Vagina (tissue), 2 donors: ENCODE data around the gene DSE. TPM values are rescaled to one million over a fixed set of nuclear protein-coding genes. Genes with fewer than 3 reads are reported as not detected.

ENCODE experiments used
- DNase-seq, 2 donors: peaks; one replicate each; pipeline ENCODE4 v3.0.0-alpha.2; 2017; ENCODE audit errors: extremely low spot score in 2 of 2
- H3K27ac ChIP-seq: fragments of 200-600 bp; sonication (generic); one replicate; pipeline ENCODE4 v1.5.1; 2019
- H3K27me3 ChIP-seq: fragments of 200-600 bp; sonication (generic); one replicate; pipeline ENCODE4 v1.5.1; 2019
- H3K36me3 ChIP-seq, 2 donors: fragments of 200-600 bp; sonication (generic); one replicate each; pipeline ENCODE4 v1.5.1; 2017 to 2019
- H3K4me1 ChIP-seq: fragments of 200-600 bp; sonication (generic); one replicate; pipeline ENCODE4 v1.5.1; 2019
- H3K4me3 ChIP-seq, 2 donors: fragments of 200-600 bp; sonication (generic); 1 replicate in 1 of 2; 2 replicates in 1 of 2; pipeline ENCODE4 v1.5.1; 2016 to 2019
- H3K9me3 ChIP-seq: fragments of 200-600 bp; sonication (generic); one replicate; pipeline ENCODE4 v1.5.1; 2019
- CTCF ChIP-seq, 3 experiments: fragments of 450-650 bp in 2 of 3; fragments of 200-600 bp in 1 of 3; sonication (generic) in 1 of 3; IDR thresholded peaks; one replicate each; pipeline ENCODE4 v1.5.1; 2017 to 2019; ENCODE audit warnings: antibody characterized with exemption in 3 of 3, mild to moderate bottlenecking in 2 of 3, moderate library complexity in 2 of 3
- POLR2A ChIP-seq, 2 donors: fragments of 450-650 bp; IDR thresholded peaks; one replicate each; pipeline ENCODE4 v1.6.1; 2017; ENCODE audit warnings: antibody characterized with exemption in 2 of 2, mild to moderate bottlenecking in 2 of 2, moderate library complexity in 2 of 2
- POLR2AphosphoS5 ChIP-seq, 2 donors: sonication (generic); formaldehyde crosslinking; IDR thresholded peaks; one replicate each; pipeline ENCODE4 v1.9.0; 2017; ENCODE audit warnings: antibody characterized with exemption in 2 of 2, mild to moderate bottlenecking in 2 of 2, low read depth in 1 of 2; ENCODE audit not compliant: insufficient read depth in 1 of 2
- intact Hi-C: fragments of 100-400 bp; cut with DNase I; formaldehyde crosslinking; loops from one replicate; pipeline ENCODE4 v1.15.1; 2023
- total RNA-seq: library from RNA; depleted of rRNA; stranded (reverse); fragments of >200 nt; gene quantifications from one replicate; pipeline ENCODE4 v1.2.3, GENCODE V29; 2016

Gene DSE
- total RNA-seq, 1 donor from 2014 or later = 33.1 TPM

- Histone ChIP-seq H3K4me1 (peaks cover 15% of the 10 kb centered on the region), H3K36me3 (peaks cover 0 to 17% of the 10 kb centered on the region in 2 donors), H3K27ac (no peak overlapping the region), H3K27me3 (no peaks in the 10 kb centered on the region), H3K9me3 (no peaks in the 10 kb centered on the region), H3K4me3 (no peak overlapping the region)
- intact Hi-C loops = no loop called here
- no peak for DNase-seq
- TF ChIP-seq POLR2A (IDR thresholded peaks at IDR 0.05) = no peak
- TF ChIP-seq CTCF (IDR thresholded peaks at IDR 0.05) = no peak
- no peak for TF ChIP-seq POLR2AphosphoS5 (IDR thresholded peaks at IDR 0.05; ENCODE audit: insufficient read depth in 1 of 2, low read depth in 1 of 2)
Observed at GRCh38 chr6:116424001-116424400, 53.3 kb downstream of the DSE start.

GRCh38 chr6:116426551-116426950 is 55.8 kb downstream of the DSE start:
- intact Hi-C loops = no loop called here
- Histone ChIP-seq H3K9me3 (no peaks in the 10 kb centered on the region), H3K27me3 (no peaks in the 10 kb centered on the region), H3K27ac (no peak overlapping the region), H3K36me3 (peaks cover 0 to 23% of the 10 kb centered on the region in 2 donors), H3K4me1 (peaks cover 11% of the 10 kb centered on the region), H3K4me3 (no peak overlapping the region)
- TF ChIP-seq POLR2AphosphoS5 (IDR thresholded peaks at IDR 0.05; ENCODE audit: insufficient read depth in 1 of 2, low read depth in 1 of 2) = no peak
- TF ChIP-seq CTCF (IDR thresholded peaks at IDR 0.05) = no peak
- no peak for TF ChIP-seq POLR2A (IDR thresholded peaks at IDR 0.05)
- DNase-seq = no peak

- H3K27ac ChIP-seq = no peak overlapping the region
- H3K4me1 ChIP-seq = no peaks in the 10 kb centered on the region
- no peak for TF ChIP-seq POLR2A (IDR thresholded peaks at IDR 0.05)
- TF ChIP-seq POLR2AphosphoS5 (IDR thresholded peaks at IDR 0.05; ENCODE audit: insufficient read depth in 1 of 2, low read depth in 1 of 2) = no peak
- no peak for TF ChIP-seq CTCF (IDR thresholded peaks at IDR 0.05)
- H3K27me3 ChIP-seq = no peaks in the 10 kb centered on the region
- intact Hi-C loops = no loop called here
- no peak for DNase-seq
- peaks cover 0 to 23% of the 10 kb centered on the region in 2 donors for H3K36me3 ChIP-seq
- H3K4me3 ChIP-seq = no peak overlapping the region
- H3K9me3 ChIP-seq = no peaks in the 10 kb centered on the region
Observed at GRCh38 chr6:116429111-116429510, 58.4 kb downstream of the DSE start.

GRCh38 chr6:116430860-116431259 is 60.1 kb downstream of the DSE start:
- no peaks in the 10 kb centered on the region for H3K9me3 ChIP-seq
- TF ChIP-seq POLR2AphosphoS5 (IDR thresholded peaks at IDR 0.05; ENCODE audit: insufficient read depth in 1 of 2, low read depth in 1 of 2) = no peak
- no peak for TF ChIP-seq CTCF (IDR thresholded peaks at IDR 0.05)
- no peak for TF ChIP-seq POLR2A (IDR thresholded peaks at IDR 0.05)
- H3K27me3 ChIP-seq = no peaks in the 10 kb centered on the region
- no peaks in the 10 kb centered on the region for H3K4me1 ChIP-seq
- no peak overlapping the region for H3K27ac ChIP-seq
- H3K36me3 ChIP-seq = peaks cover 0 to 28% of the 10 kb centered on the region in 2 donors
- H3K4me3 ChIP-seq = no peak overlapping the region
- intact Hi-C loops = no loop called here
- DNase-seq = no peak

- H3K9me3 ChIP-seq = no peaks in the 10 kb centered on the region
- no peak for DNase-seq
- H3K36me3 ChIP-seq = peaks cover 0 to 25% of the 10 kb centered on the region in 2 donors
- H3K27ac ChIP-seq = no peak overlapping the region
- intact Hi-C loops = no loop called here
- no peak overlapping the region for H3K4me3 ChIP-seq
- TF ChIP-seq CTCF (IDR thresholded peaks at IDR 0.05) (no peak), POLR2A (IDR thresholded peaks at IDR 0.05) (no peak)
- H3K27me3 ChIP-seq = no peaks in the 10 kb centered on the region
- H3K4me1 ChIP-seq = no peaks in the 10 kb centered on the region
Observed at GRCh38 chr6:116431964-116432595, 61.3 kb downstream of the DSE start.
